Parathyroid adenoma (tissue), 2 donors: ENCODE results near the gene HIP1.
"Not testable (repeated sequence)": the region's sequence is repeated elsewhere in the genome, so short reads cannot be mapped to it uniquely, and the experiment has no call there.

Source experiments
- H2AFZ ChIP-seq: fragments of 300-600 bp; sonication (generic); one replicate; pipeline ENCODE4 v1.7.0; 2017; ENCODE audit warnings: antibody characterized with exemption, mild to moderate bottlenecking
- H3K27ac ChIP-seq: fragments of 300-600 bp; sonication (generic); one replicate; pipeline ENCODE4 v1.7.0; 2017
- H3K27me3 ChIP-seq: fragments of 300-600 bp; sonication (generic); one replicate; pipeline ENCODE4 v1.7.0; 2017; ENCODE audit warnings: low read length; ENCODE audit not compliant: control insufficient read depth, insufficient read depth
- H3K36me3 ChIP-seq: fragments of 300-600 bp; sonication (generic); one replicate; pipeline ENCODE4 v1.7.0; 2017; ENCODE audit warnings: low read length; ENCODE audit not compliant: control insufficient read depth, insufficient read depth
- H3K4me1 ChIP-seq: fragments of 300-600 bp; sonication (generic); one replicate; pipeline ENCODE4 v1.7.0; 2017; ENCODE audit warnings: control low read depth
- H3K4me2 ChIP-seq: fragments of 300-600 bp; sonication (generic); one replicate; pipeline ENCODE4 v1.7.0; 2017; ENCODE audit warnings: low read length
- H3K4me3 ChIP-seq: fragments of 300-600 bp; sonication (generic); one replicate; pipeline ENCODE4 v1.7.0; 2017; ENCODE audit warnings: low read depth, low read length
- H3K79me2 ChIP-seq: fragments of 300-600 bp; sonication (generic); one replicate; pipeline ENCODE4 v1.7.0; 2017; ENCODE audit warnings: control low read depth
- H3K9ac ChIP-seq: fragments of 300-600 bp; sonication (generic); one replicate; pipeline ENCODE4 v1.7.0; 2017; ENCODE audit warnings: mild to moderate bottlenecking
- H3K9me3 ChIP-seq: fragments of 300-600 bp; sonication (generic); one replicate; pipeline ENCODE4 v1.7.0; 2017; ENCODE audit warnings: low read length; ENCODE audit not compliant: control insufficient read depth
- TF ChIP-seq, protein P1 (sequence below): fragments of 300-600 bp; sonication (generic); IDR thresholded peaks from one replicate; pipeline ENCODE4 v1.7.0; 2017; ENCODE audit warnings: antibody characterized with exemption, mild to moderate bottlenecking
- donor health status: primary hyperparathyroidism.

The HIP1 gene

DNA sequence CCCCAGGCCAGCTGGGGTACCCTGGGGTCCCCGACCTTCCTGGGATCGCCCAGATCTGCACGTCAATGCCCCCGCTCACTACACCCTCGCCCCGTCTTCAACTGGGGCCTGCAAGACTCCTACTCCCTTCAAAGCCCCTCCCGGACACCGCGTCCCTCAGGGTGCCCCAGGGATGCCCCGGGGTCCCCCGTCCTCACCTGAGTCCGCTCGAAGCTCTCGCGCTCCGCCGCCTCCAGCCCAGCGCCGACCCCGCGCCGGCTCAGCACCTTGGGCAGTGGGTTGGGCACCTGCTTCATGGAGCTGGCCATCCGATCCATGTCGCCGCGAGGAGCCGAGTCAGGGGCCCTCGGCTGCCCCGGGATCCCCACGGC, at the start of gene HIP1:
Gene HIP1 (minus strand): TSS at position 338 of the 371 bp plus-strand sequence. CDS start 21 bp downstream, at position 317.
- Histone ChIP-seq H3K27ac (peak within 1 kb of the TSS; percentile 77), H3K9me3 (no peaks in the 10 kb centered on the region), H2AFZ (peak within 1 kb of the TSS; percentile 100), H3K27me3 (no peaks in the 10 kb centered on the region), H3K9ac (peak within 1 kb of the TSS; percentile 50), H3K36me3 (no peaks in the 10 kb centered on the region), H3K4me1 (no peaks in the 10 kb centered on the region), H3K4me3 (peak within 1 kb of the TSS; percentile 84), H3K79me2 (no peaks in the 10 kb centered on the region), H3K4me2 (peak within 1 kb of the TSS; percentile 98)
- TF ChIP-seq, protein P1, sequence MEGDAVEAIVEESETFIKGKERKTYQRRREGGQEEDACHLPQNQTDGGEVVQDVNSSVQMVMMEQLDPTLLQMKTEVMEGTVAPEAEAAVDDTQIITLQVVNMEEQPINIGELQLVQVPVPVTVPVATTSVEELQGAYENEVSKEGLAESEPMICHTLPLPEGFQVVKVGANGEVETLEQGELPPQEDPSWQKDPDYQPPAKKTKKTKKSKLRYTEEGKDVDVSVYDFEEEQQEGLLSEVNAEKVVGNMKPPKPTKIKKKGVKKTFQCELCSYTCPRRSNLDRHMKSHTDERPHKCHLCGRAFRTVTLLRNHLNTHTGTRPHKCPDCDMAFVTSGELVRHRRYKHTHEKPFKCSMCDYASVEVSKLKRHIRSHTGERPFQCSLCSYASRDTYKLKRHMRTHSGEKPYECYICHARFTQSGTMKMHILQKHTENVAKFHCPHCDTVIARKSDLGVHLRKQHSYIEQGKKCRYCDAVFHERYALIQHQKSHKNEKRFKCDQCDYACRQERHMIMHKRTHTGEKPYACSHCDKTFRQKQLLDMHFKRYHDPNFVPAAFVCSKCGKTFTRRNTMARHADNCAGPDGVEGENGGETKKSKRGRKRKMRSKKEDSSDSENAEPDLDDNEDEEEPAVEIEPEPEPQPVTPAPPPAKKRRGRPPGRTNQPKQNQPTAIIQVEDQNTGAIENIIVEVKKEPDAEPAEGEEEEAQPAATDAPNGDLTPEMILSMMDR = no peak

DNA sequence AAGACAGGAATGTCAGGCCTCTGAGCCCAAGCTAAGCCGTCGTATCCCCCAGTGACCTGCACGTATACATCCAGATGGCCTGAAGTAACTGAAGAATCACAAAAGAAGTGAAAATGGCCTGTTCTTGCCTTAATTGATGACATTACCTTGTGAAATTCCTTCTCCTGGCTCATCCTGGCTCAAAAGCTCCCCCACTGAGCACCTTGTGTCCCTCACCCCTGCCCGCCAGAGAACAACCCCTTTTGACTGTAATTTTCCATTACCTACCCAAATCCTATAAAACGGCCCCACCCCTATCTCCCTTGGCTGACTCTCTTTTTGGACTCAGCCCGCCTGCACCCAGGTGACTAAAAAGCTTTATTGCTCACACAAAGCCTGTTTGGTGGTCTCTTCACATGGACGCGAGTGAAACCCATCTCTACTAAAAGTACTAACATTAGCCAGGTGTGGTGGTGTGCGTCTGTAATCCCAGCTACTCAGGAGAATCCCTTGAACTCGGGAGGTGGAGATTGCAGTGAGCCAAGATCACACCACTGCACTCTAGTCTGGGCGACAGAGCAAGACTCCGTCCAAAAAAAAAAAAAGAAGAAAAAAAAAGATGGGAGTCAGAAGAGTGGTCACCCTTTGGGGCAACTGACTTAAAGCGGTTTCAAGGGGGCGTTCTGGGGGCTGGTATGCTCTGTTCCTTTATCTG, 49.6 kb upstream of the HIP1 start:
- H3K4me1 ChIP-seq, H3K27me3 ChIP-seq, H3K79me2 ChIP-seq, H3K9me3 ChIP-seq, H2AFZ ChIP-seq, H3K36me3 ChIP-seq, H3K27ac ChIP-seq, H3K4me2 ChIP-seq, H3K9ac ChIP-seq, H3K4me3 ChIP-seq: not testable (repeated sequence)

DNA sequence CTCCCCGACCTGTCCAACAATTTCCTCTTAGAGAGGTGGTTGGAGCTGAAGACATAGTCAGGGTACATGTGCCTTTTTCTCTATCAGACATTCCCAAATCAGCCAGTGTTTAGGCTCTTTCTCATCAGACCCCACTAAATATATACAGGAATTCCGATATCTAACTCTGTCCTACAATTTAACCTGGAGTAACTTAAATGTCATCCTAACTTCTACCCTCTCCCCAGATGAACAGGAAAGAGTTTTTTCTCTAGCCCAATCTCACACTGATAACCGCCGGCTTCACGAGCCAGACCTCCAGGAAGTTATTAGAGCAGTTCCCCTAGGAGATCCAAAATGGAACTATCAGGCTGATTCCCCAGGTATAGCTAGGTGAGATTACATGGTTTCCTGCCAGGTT, 44.3 kb upstream of the HIP1 start:
- H2AFZ ChIP-seq, H3K9me3 ChIP-seq, H3K36me3 ChIP-seq, H3K79me2 ChIP-seq, H3K4me1 ChIP-seq, H3K4me3 ChIP-seq, H3K27ac ChIP-seq, H3K27me3 ChIP-seq, H3K4me2 ChIP-seq, H3K9ac ChIP-seq: not testable (repeated sequence)

DNA sequence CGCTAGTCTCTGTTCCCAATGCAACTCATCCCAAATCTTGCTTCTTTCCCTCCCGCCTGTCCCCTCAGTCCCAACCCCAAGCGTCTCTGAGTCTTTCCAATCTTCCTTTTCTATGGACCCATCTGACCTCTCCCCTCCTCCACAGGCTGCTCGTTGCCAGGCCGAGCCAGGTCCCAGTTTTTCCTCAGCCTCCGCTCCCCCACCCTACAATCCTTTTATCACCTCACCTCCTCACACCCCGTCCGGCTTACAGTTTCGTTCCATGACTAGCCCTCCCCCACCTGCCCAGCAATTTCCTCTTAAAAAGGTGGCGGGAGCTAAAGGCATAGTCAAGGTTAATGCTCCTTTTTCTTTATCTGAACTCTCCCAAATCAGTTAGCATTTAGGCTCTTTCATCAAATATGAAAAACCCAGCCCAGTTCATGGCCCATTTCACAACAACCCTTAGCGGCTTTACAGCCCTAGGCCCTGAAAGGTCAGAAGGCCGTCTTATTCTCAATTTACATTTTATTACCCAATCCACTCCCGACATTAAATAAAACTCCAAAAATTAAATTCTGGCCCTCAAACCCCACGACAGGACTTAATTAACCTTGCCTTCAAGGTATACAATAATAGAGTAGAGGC, 42.0 kb upstream of the HIP1 start:
- not testable (repeated sequence) for H3K4me2 ChIP-seq, H3K27me3 ChIP-seq, H3K9me3 ChIP-seq, H3K36me3 ChIP-seq, H3K27ac ChIP-seq, H3K4me3 ChIP-seq, H2AFZ ChIP-seq, H3K79me2 ChIP-seq, H3K9ac ChIP-seq, H3K4me1 ChIP-seq

DNA sequence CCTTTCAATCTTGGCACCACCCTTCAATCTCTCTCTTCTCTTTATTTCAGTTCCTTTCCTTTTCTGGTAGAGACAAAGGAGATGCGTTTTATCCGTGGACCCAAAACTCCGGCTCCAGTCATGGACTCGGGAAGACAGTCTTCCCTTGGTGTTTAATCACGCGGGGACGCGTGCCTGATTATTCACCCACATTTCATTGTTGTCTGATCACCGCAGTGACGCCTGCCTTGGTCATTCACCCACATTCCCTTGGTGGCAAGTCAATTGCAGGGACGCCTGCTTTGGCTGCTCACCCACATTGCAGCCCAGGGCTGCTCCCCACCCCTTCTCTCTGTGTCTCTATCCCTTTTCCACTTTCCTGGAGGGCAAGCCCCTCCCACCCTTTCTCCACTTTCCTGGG, 40.8 kb upstream of the HIP1 start:
- not testable (repeated sequence) for H3K4me3 ChIP-seq, H3K4me2 ChIP-seq, H3K9me3 ChIP-seq, H3K4me1 ChIP-seq, H3K9ac ChIP-seq, H3K36me3 ChIP-seq, H3K27me3 ChIP-seq, H3K79me2 ChIP-seq, H2AFZ ChIP-seq, H3K27ac ChIP-seq

DNA sequence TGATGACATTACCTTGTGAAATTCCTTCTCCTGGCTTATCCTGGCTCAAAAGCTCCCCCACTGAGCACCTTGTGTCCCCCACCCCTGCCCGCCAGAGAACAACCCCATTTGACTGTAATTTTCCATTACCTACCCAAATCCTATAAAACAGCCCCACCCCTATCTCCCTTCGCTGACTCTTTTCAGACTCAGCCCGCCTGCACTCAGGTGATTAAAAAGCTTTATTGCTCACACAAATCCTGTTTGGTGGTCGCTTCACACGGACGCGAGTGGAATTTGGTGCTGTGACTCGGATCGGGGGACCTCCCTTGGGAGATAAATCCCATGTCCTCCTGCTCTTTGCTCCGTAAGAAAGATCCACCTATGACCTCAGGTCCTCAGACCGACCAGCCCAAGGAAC, 40.3 kb upstream of the HIP1 start:
- not testable (repeated sequence) for H3K79me2 ChIP-seq, H3K9ac ChIP-seq, H3K27me3 ChIP-seq, H3K36me3 ChIP-seq, H2AFZ ChIP-seq, H3K4me3 ChIP-seq, H3K4me2 ChIP-seq, H3K27ac ChIP-seq, H3K4me1 ChIP-seq, H3K9me3 ChIP-seq

DNA sequence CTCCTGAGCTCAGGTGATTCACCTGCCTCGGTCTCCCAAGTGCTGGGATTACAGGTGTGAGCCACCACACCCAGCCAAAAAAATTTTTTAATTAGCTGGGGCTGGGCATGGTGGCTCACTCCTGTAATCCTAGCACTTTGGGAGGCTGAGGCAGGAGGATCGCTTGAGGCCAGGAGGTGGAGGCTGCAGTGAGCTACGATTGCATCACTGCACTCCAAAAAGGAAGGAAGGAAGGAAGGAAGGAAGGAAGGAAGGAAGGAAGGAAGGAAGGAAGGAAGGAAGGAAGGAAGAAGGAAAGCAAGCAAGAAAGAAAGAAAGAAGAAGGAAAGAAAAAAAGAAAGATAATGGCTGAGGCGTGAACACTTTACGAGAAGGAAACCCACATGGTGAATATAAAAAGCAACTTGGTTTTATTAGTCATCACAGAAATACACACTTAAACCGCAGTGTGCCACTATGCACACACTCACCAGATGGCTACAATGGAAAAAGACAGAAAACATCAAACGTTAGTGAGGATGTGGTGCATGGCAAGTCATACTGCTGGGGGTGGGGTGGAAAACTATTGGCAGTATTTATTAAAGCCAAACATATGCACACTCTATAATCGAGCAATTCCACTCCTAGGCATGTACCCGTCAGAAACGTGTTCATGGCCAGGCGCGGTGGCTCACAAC, 37.7 kb upstream of the HIP1 start:
- Histone ChIP-seq H3K9me3 (no peaks in the 10 kb centered on the region), H3K4me1 (peaks cover 8% of the 10 kb centered on the region), H3K4me2 (no peak overlapping the region), H2AFZ (no peak overlapping the region), H3K36me3 (no peaks in the 10 kb centered on the region), H3K27ac (no peak overlapping the region), H3K27me3 (no peaks in the 10 kb centered on the region), H3K4me3 (no peak overlapping the region), H3K9ac (no peak overlapping the region), H3K79me2 (no peaks in the 10 kb centered on the region)
- TF ChIP-seq, protein P1 = no peak

DNA sequence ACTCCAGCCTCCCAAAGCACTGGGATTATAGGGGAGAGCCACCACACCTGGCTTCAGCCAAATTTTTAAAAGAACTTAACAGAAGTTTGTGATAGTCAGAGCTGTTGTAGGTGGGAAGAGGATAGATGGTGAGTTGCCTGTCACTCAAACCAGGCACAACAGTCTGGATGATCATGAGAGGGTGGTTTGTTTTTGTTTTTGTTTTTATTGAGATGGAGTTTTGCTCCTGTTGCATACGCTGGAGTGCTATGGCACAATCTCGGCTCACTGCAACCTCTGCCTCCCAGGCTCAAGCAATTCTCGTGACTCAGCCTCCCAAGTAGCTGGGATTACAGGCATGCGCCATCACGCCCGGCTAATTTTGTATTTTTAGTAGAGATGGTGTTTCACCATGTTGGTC, 35.2 kb upstream of the HIP1 start:
- not testable (repeated sequence) for H3K4me2 ChIP-seq, H3K27ac ChIP-seq, H3K9me3 ChIP-seq, H3K79me2 ChIP-seq, H2AFZ ChIP-seq, H3K4me1 ChIP-seq, H3K9ac ChIP-seq, H3K36me3 ChIP-seq, H3K4me3 ChIP-seq, H3K27me3 ChIP-seq
